Spleen (tissue), 11 donors: Measurements from ENCODE around the gene CCDC38. TPM values are rescaled to one million over a fixed set of nuclear protein-coding genes. Genes with fewer than 3 reads are reported as not detected.

ENCODE experiments used
- DNase-seq: peaks from one replicate; pipeline ENCODE4 v3.0.0-alpha.2; 2020
- H3K27ac ChIP-seq, 8 donors: fragments of 200-600 bp; sonication (generic) in 7 of 8; 1 replicate in 4 of 8; 2 replicates in 4 of 8; pipeline versions ENCODE4 v1.5.0 to v1.8.0; 2016 to 2021; ENCODE audit warnings: inconsistent platforms in 4 of 8, mild to moderate bottlenecking in 4 of 8, moderate library complexity in 1 of 8
- H3K27me3 ChIP-seq, 7 donors: fragments of 200-600 bp; sonication (generic) in 6 of 7; replicated peaks in 1 of 7; 1 replicate in 4 of 7; 2 replicates in 3 of 7; pipeline versions ENCODE4 v1.5.0 to v1.8.0; 2016 to 2021; ENCODE audit warnings: inconsistent platforms in 3 of 7, mild to moderate bottlenecking in 1 of 7
- H3K36me3 ChIP-seq, 6 donors: fragments of 200-600 bp; sonication (generic) in 5 of 6; 1 replicate in 4 of 6; 2 replicates in 2 of 6; pipeline versions ENCODE4 v1.5.0 to v1.8.0; 2016 to 2021; ENCODE audit warnings: inconsistent platforms in 2 of 6
- H3K4me1 ChIP-seq, 6 donors: fragments of 200-600 bp; sonication (generic) in 5 of 6; 1 replicate in 3 of 6; 2 replicates in 3 of 6; pipeline versions ENCODE4 v1.5.0 to v1.8.0; 2016 to 2021; ENCODE audit warnings: inconsistent platforms in 3 of 6
- H3K4me3 ChIP-seq, 8 donors: fragments of 200-600 bp; sonication (generic) in 7 of 8; 1 replicate in 4 of 8; 2 replicates in 4 of 8; pipeline versions ENCODE4 v1.5.0 to v1.8.0; 2016 to 2021; ENCODE audit warnings: inconsistent platforms in 4 of 8, mild to moderate bottlenecking in 4 of 8, moderate library complexity in 2 of 8
- H3K9me3 ChIP-seq, 8 donors: fragments of 200-600 bp; sonication (generic) in 7 of 8; 1 replicate in 4 of 8; 2 replicates in 4 of 8; pipeline versions ENCODE4 v1.5.0 to v1.8.0; 2016 to 2021; ENCODE audit warnings: inconsistent platforms in 4 of 8
- POLR2A ChIP-seq, 3 donors: fragments of 450-650 bp; IDR thresholded peaks; one replicate each; pipeline ENCODE4 v1.5.1; 2017; ENCODE audit warnings: antibody characterized with exemption in 3 of 3, mild to moderate bottlenecking in 1 of 3
- POLR2AphosphoS5 ChIP-seq, 3 donors: sonication (generic); formaldehyde crosslinking; IDR thresholded peaks; one replicate each; pipeline ENCODE4 v1.5.1; 2017; ENCODE audit warnings: antibody characterized with exemption in 3 of 3
- WGBS, 5 donors: extraction: QIAGEN DNeasy Blood & Tissue Kit in 3 of 5; methylation state at CpG; one replicate each; pipeline versions ENCODE4 v1.1.5 to v1.1.7; 2013 to 2018; 5-methylcytosine and 5-hydroxymethylcytosine counted together
- intact Hi-C: fragments of 100-400 bp; cut with DNase I; formaldehyde crosslinking; loops from one replicate; pipeline ENCODE4 v1.15.0; 2023; ENCODE audit warnings: low total_unique reads
- polyA plus RNA-seq, 3 donors: library from polyadenylated mRNA; stranded (reverse); fragments of 200-250 nt; gene quantifications; one replicate each; pipeline ENCODE4 v1.2.1, GENCODE V29; 2013
- total RNA-seq, 7 donors: library from RNA; depleted of rRNA in 3 of 7; stranded (reverse); fragments of >200 nt in 3 of 7; fragmentation: NEBNext Ultra II Directional in 4 of 7; extraction: Animal tissue kit (Norgen Biotek cat#: 25700) in 4 of 7; gene quantifications; one replicate each; pipeline versions ENCODE4 v1.1.0 to v1.2.1, GENCODE V29; 2016 to 2021
- TF ChIP-seq, protein P1 (sequence below), 11 experiments: fragments of 200-600 bp in 7 of 11; fragments of 450-650 bp in 4 of 11; sonication (generic) in 4 of 11; IDR thresholded peaks in 8 of 11; conservative IDR thresholded peaks in 3 of 11; 1 replicate in 7 of 11; 2 replicates in 4 of 11; pipeline versions ENCODE4 v1.4.0 to v1.8.0; 2016 to 2021; ENCODE audit warnings: antibody characterized with exemption in 11 of 11, inconsistent platforms in 4 of 11, mild to moderate bottlenecking in 1 of 11
- donor health status: healthy with polysubstance abuse.
- donor health status: DM: no; HTN: no; CAD: no; lungs with moderate emphysema.
- donor health status: DM: no; HTN: no; CAD: no.
- donor health status: Bipolar disorder and iron deficiency.
- donor health status: healthy.
- donor health status: DM: no; HTN: no; CAD: no.
- donor health status: DM: yes; HTN: yes; CAD: no.

Gene CCDC38
- total and polyA plus RNA-seq, 10 donors, result 0.34 to 2.1 (median 0.86) TPM; not detected in 1

DNA sequence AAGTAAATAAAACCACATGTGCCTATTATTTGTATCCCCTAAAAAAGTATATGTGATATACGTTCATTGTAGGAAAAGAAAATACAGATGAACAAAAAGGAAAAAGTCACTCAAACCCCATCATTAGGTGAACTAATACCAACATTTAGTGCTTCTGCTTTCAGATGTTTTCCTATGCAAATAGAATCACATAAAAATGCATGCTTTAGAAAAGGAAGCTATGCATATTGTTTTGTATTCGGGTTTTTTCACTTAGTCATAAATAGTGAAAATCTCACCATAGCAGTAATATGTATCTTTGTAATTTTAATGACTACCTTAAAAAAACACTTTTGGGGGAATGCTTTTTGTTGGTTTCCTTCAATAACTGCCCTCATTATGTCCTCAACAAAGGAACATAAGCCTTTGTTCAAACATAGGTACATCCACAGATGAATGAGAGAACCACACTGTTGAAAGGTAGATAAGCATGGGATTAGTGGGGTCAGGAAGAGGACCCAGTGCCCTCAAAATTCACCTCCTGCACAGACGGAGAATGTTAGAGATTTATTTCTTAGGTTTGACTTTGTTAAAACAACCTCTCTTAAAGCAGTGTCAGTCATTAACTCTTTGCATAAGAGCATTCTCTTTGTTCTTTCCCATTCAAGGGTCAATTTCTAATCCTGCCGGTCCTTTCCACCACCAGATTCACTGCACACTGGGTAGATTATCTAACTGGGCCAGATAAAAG, 7.2 kb upstream of the CCDC38 start:
- Histone ChIP-seq H3K36me3 (peaks cover 0 to 4% (median 0%) of the 10 kb centered on the region in 6 donors), H3K27me3 (no peaks in the 10 kb centered on the region), H3K9me3 (no peaks in the 10 kb centered on the region), H3K4me3 (no peak overlapping the region), H3K4me1 (no peaks in the 10 kb centered on the region), H3K27ac (no peak overlapping the region)
- WGBS, 5 donors, result 72 to 81% (median 77%) methylated on average over 4 of the region's 4 CpGs
- intact Hi-C loops, result no loop called here
- no peak for DNase-seq
- TF ChIP-seq POLR2A (IDR thresholded peaks at IDR 0.05), result no peak

DNA sequence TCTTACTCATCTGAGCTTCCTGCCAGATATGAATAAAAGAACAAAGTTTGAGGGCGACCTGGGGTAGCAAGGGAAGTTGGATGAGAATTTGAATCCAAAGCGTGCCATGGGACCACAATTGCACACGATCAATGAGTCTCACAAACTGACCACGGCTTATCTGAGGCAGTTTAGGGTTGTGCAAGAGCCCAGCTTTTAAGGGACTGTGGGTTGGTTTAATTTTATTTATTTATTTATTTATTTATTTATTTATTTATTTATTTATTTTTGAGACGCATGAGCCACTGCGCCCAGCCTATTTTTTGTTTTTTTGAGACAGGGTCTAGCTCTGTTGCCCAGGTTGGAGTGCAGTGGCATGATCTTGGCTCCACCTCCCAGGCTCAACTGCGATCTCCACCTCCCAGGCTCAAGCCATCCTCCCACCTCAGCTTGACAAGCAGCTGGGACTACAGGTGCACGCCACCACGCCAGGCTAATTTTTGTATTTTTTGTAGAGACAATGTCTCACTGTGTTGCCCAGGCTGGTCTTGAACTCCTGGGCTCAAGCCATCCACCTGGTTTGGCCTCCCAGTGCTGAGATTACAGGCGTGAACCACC, 1.8 kb upstream of the CCDC38 start:
- DNase-seq, result no peak
- TF ChIP-seq, protein P1, sequence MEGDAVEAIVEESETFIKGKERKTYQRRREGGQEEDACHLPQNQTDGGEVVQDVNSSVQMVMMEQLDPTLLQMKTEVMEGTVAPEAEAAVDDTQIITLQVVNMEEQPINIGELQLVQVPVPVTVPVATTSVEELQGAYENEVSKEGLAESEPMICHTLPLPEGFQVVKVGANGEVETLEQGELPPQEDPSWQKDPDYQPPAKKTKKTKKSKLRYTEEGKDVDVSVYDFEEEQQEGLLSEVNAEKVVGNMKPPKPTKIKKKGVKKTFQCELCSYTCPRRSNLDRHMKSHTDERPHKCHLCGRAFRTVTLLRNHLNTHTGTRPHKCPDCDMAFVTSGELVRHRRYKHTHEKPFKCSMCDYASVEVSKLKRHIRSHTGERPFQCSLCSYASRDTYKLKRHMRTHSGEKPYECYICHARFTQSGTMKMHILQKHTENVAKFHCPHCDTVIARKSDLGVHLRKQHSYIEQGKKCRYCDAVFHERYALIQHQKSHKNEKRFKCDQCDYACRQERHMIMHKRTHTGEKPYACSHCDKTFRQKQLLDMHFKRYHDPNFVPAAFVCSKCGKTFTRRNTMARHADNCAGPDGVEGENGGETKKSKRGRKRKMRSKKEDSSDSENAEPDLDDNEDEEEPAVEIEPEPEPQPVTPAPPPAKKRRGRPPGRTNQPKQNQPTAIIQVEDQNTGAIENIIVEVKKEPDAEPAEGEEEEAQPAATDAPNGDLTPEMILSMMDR (IDR thresholded peaks at IDR 0.05 in 8 of 11, conservative IDR thresholded peaks at IDR 0.05 in 3 of 11), result no peak
- TF ChIP-seq POLR2A (IDR thresholded peaks at IDR 0.05) (no peak), POLR2AphosphoS5 (IDR thresholded peaks at IDR 0.05) (no peak)
- Histone ChIP-seq H3K36me3 (no peaks in the 10 kb centered on the region), H3K27ac (no peak overlapping the region), H3K4me3 (peak overlapping the region in 3 of 8 donors; percentile 73 to 95 (median 92)), H3K27me3 (no peaks in the 10 kb centered on the region), H3K4me1 (peaks cover 0 to 37% (median 20%) of the 10 kb centered on the region in 6 donors), H3K9me3 (no peaks in the 10 kb centered on the region)
- WGBS, 5 donors, result 77 to 95% (median 84%) methylated on average over 10 of the region's 10 CpGs
- intact Hi-C loops, result no loop called here

DNA sequence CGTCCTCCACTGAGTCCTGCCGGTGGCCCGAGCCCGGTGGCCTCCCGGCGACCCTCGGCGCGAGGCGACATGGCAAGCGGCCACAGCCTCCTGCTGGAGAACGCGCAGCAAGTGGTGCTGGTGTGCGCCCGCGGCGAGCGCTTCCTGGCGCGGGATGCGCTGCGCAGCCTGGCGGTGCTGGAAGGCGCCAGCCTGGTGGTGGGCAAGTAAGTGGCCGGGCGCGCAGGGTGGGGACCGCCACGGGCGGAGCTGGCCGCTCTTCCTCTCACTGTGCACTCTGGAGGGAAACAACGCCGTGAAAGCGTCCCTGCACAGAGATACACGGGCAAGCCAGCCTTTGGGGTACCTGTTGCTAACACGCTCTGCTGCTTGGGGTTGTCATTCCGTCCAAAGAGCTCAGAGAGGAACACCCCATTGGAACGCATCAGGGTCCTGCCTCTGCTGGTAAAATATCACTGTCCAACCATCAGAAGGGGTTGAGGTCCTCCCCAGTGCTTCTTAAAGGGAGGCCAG, 972 bp upstream of the CCDC38 start, which contains the start of gene AMDHD1:
Gene AMDHD1 (plus strand): TSS at position 2 of the 513 bp plus-strand sequence. CDS start 68 bp downstream, at position 70.
- intact Hi-C loops, result no loop called here
- H3K9me3 ChIP-seq, result no peaks in the 10 kb centered on the region
- H3K4me1 ChIP-seq, result peaks cover 0 to 37% (median 20%) of the 10 kb centered on the region in 6 donors
- peak within 1 kb of the TSS; percentile 58 to 95 (median 86) for H3K4me3 ChIP-seq
- H3K27me3 ChIP-seq, result no peaks in the 10 kb centered on the region
- TF ChIP-seq POLR2AphosphoS5 (IDR thresholded peaks at IDR 0.05) (peak; percentile 79 to 90 (median 87)), POLR2A (IDR thresholded peaks at IDR 0.05) (peak in 1 of 3 donors; percentile 34)
- TF ChIP-seq, protein P1 (IDR thresholded peaks at IDR 0.05 in 8 of 11, conservative IDR thresholded peaks at IDR 0.05 in 3 of 11), result peak in 10 of 11 experiments; percentile 17 to 54 (median 45)
- H3K36me3 ChIP-seq, result no peaks in the 10 kb centered on the region
- H3K27ac ChIP-seq, result peak within 1 kb of the TSS; percentile 82 to 95 (median 91)
- DNase-seq, result peak; percentile 93
- 0 to 1% (median 0%) methylated on average over 5 to 38 of the region's 38 CpGs for WGBS, 5 donors

DNA sequence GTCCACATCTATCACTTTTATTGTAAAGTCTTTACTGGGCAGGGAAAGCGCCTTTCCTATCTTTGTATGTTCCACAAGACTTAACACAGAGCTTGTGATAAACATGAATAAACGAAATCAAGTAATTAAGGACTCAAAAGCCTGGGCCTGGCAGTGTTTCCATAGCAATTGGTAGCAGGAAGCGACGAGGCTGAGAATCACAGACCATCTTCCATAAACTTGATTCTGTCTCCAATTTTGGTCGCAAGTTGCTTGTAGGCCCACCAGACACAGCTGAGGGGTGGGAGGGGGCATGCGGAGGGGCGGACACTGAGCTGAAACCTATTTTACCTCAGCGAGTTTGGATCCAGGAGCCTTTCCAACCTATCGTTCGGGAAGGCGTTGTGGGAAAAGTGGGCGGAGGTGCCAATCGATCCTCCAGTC, 302 bp downstream of the CCDC38 start:
- H3K36me3 ChIP-seq, result no peaks in the 10 kb centered on the region
- intact Hi-C loops, result no loop called here
- H3K27me3 ChIP-seq, result no peaks in the 10 kb centered on the region
- H3K9me3 ChIP-seq, result no peaks in the 10 kb centered on the region
- DNase-seq, result no peak
- peak overlapping the region; percentile 82 to 95 (median 91) for H3K27ac ChIP-seq
- WGBS, 5 donors, result 8 to 14% (median 12%) methylated on average over 9 to 13 of the region's 13 CpGs
- H3K4me1 ChIP-seq, result peaks cover 0 to 37% (median 20%) of the 10 kb centered on the region in 6 donors
- H3K4me3 ChIP-seq, result peak overlapping the region; percentile 58 to 95 (median 86)
- TF ChIP-seq POLR2AphosphoS5 (IDR thresholded peaks at IDR 0.05) (no peak), POLR2A (IDR thresholded peaks at IDR 0.05) (no peak)
- TF ChIP-seq, protein P1 (IDR thresholded peaks at IDR 0.05 in 8 of 11, conservative IDR thresholded peaks at IDR 0.05 in 3 of 11), result no peak
